Esophagus squamous epithelium (tissue), 5 donors: ENCODE data around the gene PLXNB1. TPM values are rescaled to one million over a fixed set of nuclear protein-coding genes. Genes with fewer than 3 reads are reported as not detected.

ENCODE experiments used
- DNase-seq: peaks from one replicate; lab custom pipeline; 2025; lab: John Stamatoyannopoulos, UW
- H3K27ac ChIP-seq, 4 donors: fragments of 200-600 bp; sonication (generic); one replicate each; pipeline ENCODE4 v1.5.1; 2016 to 2019; ENCODE audit warnings: mild to moderate bottlenecking in 1 of 4
- H3K27me3 ChIP-seq, 4 donors: fragments of 200-600 bp; sonication (generic); 1 replicate in 3 of 4; 2 replicates in 1 of 4; pipeline versions ENCODE4 v1.5.1 to v1.6.0; 2017 to 2021; ENCODE audit warnings: antibody characterized with exemption in 1 of 4
- H3K36me3 ChIP-seq, 3 donors: fragments of 200-600 bp; sonication (generic); one replicate each; pipeline ENCODE4 v1.5.1; 2016 to 2019
- H3K4me1 ChIP-seq, 3 donors: fragments of 200-600 bp; sonication (generic); one replicate each; pipeline ENCODE4 v1.5.1; 2017 to 2019
- H3K4me3 ChIP-seq, 4 donors: fragments of 200-600 bp; sonication (generic); 1 replicate in 3 of 4; 2 replicates in 1 of 4; pipeline ENCODE4 v1.5.1; 2016 to 2019; ENCODE audit warnings: mild to moderate bottlenecking in 2 of 4, moderate library complexity in 1 of 4
- H3K9me3 ChIP-seq, 3 donors: fragments of 200-600 bp; sonication (generic); one replicate each; pipeline ENCODE4 v1.5.1; 2016 to 2019
- POLR2A ChIP-seq, 4 donors: fragments of 450-650 bp; IDR thresholded peaks; one replicate each; pipeline ENCODE4 v1.6.1; 2017; ENCODE audit warnings: antibody characterized with exemption in 4 of 4, mild to moderate bottlenecking in 4 of 4, moderate library complexity in 3 of 4
- whole genome bisulfite sequencing, 2 donors: methylation state at CpG; one replicate each; pipeline ENCODE4 v1.1.5; 2018; 5-methylcytosine and 5-hydroxymethylcytosine counted together
- intact Hi-C: fragments of 100-400 bp; cut with DNase I; formaldehyde crosslinking; loops from one replicate; pipeline ENCODE4 v1.15.0; 2022
- total RNA-seq, 4 donors: library from RNA; depleted of rRNA; stranded (reverse); fragments of >200 nt; gene quantifications; one replicate each; pipeline ENCODE4 v1.1.0, GENCODE V29; 2016
- TF ChIP-seq, protein P1 (sequence below), 6 experiments: fragments of 450-650 bp in 4 of 6; fragments of 200-600 bp in 2 of 6; sonication (generic) in 2 of 6; IDR thresholded peaks; one replicate each; pipeline ENCODE4 v1.5.1; 2016 to 2019; ENCODE audit warnings: antibody characterized with exemption in 6 of 6, mild to moderate bottlenecking in 4 of 6, moderate library complexity in 4 of 6
- donor health status: DM: yes; HTN: yes; CAD: no.

PLXNB1 gene
- total RNA-seq, 4 donors from 2014 or later: 57.7 to 215 (median 128) TPM

DNA sequence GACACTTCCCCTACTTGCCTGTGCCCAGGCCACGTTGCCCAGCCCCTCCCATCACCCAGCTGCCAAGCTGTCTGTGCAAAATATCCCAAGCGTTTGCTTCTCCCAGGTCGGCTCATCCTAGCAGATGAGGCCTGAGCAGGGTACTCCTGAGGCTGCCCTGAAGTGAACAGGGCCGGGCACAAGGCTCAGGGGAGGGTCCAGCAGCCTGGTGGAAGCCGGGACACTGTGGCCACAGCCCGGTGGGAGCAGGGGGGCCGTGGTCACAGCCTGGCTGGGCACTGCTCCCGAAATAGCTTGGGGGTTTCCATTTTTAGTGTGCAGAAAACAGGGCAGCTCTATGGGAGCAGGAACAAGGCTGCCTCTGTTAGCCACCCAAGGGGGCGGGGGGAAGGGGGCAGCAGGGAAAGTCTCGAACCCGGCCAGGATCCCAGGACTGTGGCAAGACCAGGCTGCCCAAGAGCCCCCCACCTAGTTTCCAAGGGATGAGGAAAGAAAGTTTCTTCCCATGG is 3.4 kb downstream of the PLXNB1 start:
- H3K4me1 ChIP-seq: peaks cover 58 to 93% (median 67%) of the 10 kb centered on the region in 3 donors
- TF ChIP-seq, protein P1, sequence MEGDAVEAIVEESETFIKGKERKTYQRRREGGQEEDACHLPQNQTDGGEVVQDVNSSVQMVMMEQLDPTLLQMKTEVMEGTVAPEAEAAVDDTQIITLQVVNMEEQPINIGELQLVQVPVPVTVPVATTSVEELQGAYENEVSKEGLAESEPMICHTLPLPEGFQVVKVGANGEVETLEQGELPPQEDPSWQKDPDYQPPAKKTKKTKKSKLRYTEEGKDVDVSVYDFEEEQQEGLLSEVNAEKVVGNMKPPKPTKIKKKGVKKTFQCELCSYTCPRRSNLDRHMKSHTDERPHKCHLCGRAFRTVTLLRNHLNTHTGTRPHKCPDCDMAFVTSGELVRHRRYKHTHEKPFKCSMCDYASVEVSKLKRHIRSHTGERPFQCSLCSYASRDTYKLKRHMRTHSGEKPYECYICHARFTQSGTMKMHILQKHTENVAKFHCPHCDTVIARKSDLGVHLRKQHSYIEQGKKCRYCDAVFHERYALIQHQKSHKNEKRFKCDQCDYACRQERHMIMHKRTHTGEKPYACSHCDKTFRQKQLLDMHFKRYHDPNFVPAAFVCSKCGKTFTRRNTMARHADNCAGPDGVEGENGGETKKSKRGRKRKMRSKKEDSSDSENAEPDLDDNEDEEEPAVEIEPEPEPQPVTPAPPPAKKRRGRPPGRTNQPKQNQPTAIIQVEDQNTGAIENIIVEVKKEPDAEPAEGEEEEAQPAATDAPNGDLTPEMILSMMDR (IDR thresholded peaks at IDR 0.05): no peak
- TF ChIP-seq POLR2A (IDR thresholded peaks at IDR 0.05): no peak
- H3K4me3 ChIP-seq: peak overlapping the region; percentile 67 to 90 (median 82)
- H3K9me3 ChIP-seq: no peaks in the 10 kb centered on the region
- intact Hi-C loops: no loop called here
- H3K36me3 ChIP-seq: peaks cover 8 to 39% (median 13%) of the 10 kb centered on the region in 3 donors
- no peak for DNase-seq
- 9% methylated on average over 7 of the region's 11 CpGs; no CpG with 5 or more reads in 1 of the 2 donors for WGBS, 2 donors
- peak overlapping the region; percentile 83 to 98 (median 96) for H3K27ac ChIP-seq
- H3K27me3 ChIP-seq: no peaks in the 10 kb centered on the region

DNA sequence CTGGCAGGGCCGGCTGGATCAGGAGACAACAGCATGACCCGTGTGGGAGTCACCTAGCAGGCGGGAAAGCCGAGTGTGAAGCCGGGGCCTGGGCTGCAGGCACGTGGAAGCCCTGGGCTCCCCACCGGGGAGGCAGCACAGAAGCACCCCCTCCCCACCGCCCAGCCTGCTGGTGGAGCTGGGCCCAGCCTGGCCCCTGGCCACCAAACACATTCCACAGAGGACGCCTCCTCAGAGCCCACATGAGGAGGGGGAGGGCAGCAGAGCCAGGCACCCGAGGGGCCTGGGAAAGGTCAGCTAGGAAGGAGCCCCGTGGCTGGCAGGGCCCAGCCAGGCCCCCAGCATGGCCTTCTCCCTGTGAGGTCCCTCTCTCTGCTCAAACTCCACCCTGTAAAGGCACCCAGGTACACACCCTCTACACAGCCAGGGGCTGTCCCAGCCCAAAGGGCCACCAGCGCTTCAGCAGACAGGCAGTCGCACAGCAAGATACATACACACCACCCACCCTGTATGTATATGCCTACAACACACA is 4.5 kb downstream of the PLXNB1 start:
- TF ChIP-seq, protein P1 (IDR thresholded peaks at IDR 0.05): no peak
- no peak for TF ChIP-seq POLR2A (IDR thresholded peaks at IDR 0.05)
- H3K4me3 ChIP-seq: peak overlapping the region in 2 of 4 donors; percentile 81 to 83
- no peaks in the 10 kb centered on the region for H3K27me3 ChIP-seq
- peaks cover 13 to 50% (median 16%) of the 10 kb centered on the region in 3 donors for H3K36me3 ChIP-seq
- WGBS, 2 donors: 45 to 49% methylated on average over 2 to 5 of the region's 13 CpGs
- H3K9me3 ChIP-seq: no peaks in the 10 kb centered on the region
- H3K4me1 ChIP-seq: peaks cover 48 to 89% (median 56%) of the 10 kb centered on the region in 3 donors
- DNase-seq: no peak
- intact Hi-C loops: no loop called here
- peak overlapping the region; percentile 83 to 98 (median 96) for H3K27ac ChIP-seq

DNA sequence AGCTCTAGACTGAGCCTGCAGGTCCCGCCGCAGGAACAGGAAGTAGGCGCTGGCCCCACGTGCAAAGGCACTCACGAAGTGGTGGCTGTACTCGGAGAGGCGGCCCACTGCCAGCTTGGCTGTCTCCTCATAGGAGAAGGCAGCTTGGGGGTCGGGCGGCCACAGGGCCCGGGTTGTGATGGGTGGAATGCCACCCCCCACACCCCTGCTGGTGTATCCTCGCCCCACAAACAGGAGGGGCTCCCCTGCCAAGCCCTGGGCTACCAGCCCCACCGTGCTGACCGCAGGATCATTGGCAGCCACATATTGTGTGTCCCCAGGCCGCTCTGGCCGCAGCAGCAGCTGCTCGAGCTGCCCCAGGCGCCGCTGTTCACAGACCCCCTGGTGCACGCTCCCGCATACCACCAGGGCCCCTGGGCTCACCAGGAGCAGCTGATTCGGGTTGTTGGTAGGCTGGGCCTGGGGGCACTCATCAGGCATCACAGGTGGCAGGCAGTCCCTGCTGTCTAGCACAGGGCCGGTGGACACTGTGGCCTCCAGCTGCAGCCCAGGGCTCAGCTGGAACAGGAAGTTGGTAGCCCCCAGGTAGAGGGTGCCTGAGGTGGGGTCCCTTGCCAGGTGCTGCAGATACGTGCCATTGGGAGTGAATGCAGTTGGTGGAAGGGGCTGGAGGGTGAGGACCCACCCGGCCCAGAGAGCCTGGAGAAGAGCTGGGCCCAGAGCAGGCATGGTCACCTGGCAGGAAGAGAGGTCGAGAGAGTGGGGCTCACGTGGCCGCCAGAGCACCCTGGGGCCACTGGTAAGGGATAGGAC is 5.8 kb downstream of the PLXNB1 start:
- intact Hi-C loops: no loop called here
- 78% methylated on average over 5 of the region's 27 CpGs; no CpG with 5 or more reads in 1 of the 2 donors for whole genome bisulfite sequencing, 2 donors
- peaks cover 41 to 82% (median 54%) of the 10 kb centered on the region in 3 donors for H3K4me1 ChIP-seq
- no peaks in the 10 kb centered on the region for H3K9me3 ChIP-seq
- H3K27ac ChIP-seq: peak overlapping the region in 3 of 4 donors; percentile 96 to 98 (median 96)
- no peak for DNase-seq
- TF ChIP-seq POLR2A (IDR thresholded peaks at IDR 0.05): no peak
- TF ChIP-seq, protein P1 (IDR thresholded peaks at IDR 0.05): no peak
- no peaks in the 10 kb centered on the region for H3K27me3 ChIP-seq
- H3K4me3 ChIP-seq: no peak overlapping the region
- H3K36me3 ChIP-seq: peaks cover 23 to 63% (median 28%) of the 10 kb centered on the region in 3 donors

DNA sequence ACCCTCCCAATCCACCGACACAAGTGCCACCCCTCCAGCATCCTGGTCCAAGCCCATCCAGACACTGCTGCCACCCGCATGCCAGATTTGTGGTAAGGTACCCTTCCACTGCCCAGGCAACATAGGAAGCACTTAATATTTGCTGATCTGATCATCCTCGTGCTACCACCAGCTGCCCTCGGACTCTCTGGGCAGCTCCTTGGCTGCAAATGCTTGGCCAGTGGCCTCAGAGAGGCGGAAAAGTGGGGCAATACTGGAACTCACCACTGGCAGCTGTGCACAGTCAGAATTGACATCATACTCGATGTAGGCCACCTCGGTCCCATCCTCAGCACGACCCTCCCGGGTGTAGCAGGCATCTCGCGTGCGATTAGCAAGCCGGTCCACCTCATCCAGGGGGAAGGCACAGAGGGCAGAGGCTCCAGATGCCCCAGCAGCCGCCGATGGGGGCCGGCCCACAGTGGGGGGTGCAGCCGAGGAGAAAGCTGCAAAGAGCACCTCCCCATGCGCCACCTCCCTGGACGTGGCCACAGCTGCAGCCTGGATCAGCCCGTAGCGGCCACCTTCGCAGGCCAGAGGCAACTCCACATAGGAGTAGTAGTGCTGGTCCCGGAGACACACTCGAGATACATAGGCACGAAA is 6.5 kb downstream of the PLXNB1 start:
- H3K9me3 ChIP-seq: no peaks in the 10 kb centered on the region
- no peak for DNase-seq
- intact Hi-C loops: no loop called here
- H3K27ac ChIP-seq: peak overlapping the region in 2 of 4 donors; percentile 58 to 67
- H3K4me3 ChIP-seq: no peak overlapping the region
- H3K27me3 ChIP-seq: no peaks in the 10 kb centered on the region
- TF ChIP-seq POLR2A (IDR thresholded peaks at IDR 0.05): no peak
- TF ChIP-seq, protein P1 (IDR thresholded peaks at IDR 0.05): no peak
- WGBS, 2 donors: 71 to 82% methylated on average over 12 to 13 of the region's 25 CpGs
- H3K36me3 ChIP-seq: peaks cover 29 to 70% (median 34%) of the 10 kb centered on the region in 3 donors
- H3K4me1 ChIP-seq: peaks cover 41 to 76% (median 54%) of the 10 kb centered on the region in 3 donors
